OCI-LY3 (cell line): ENCODE measurements around the gene FLOT2.

Experiments used
- H2AFZ ChIP-seq: fragments of 200-600, 300-600 bp; shearing (Covaris generic); 2 replicates; pipeline ENCODE4 v1.6.0; 2014; ENCODE audit warnings: antibody characterized with exemption, low read depth, low read length
- H3K27ac ChIP-seq: fragments of 200-600, 300-600 bp; sonication (generic); 2 replicates; pipeline ENCODE4 v1.5.1; 2014; ENCODE audit warnings: mild to moderate bottlenecking, low read length, moderate library complexity, mixed read lengths
- H3K27me3 ChIP-seq: fragments of 200-600, 300-600 bp; sonication (generic); 2 replicates; pipeline ENCODE4 v1.6.1; 2014; ENCODE audit warnings: low read depth, low read length, mixed read lengths
- H3K36me3 ChIP-seq: fragments of 200-600, 300-600 bp; sonication (generic); replicated peaks from 2 replicates; pipeline ENCODE3; 2014; ENCODE audit warnings: low read depth, low read length, mixed read lengths
- H3K4me1 ChIP-seq: fragments of 300-600, 200-600 bp; sonication (generic); 2 replicates; pipeline ENCODE4 v1.6.1; 2014; ENCODE audit warnings: low read length, mixed read lengths
- H3K4me2 ChIP-seq: fragments of 200-600, 300-600 bp; sonication (generic); 2 replicates; pipeline ENCODE4 v1.6.1; 2014; ENCODE audit warnings: low read length, mixed read lengths
- H3K4me3 ChIP-seq: fragments of 300-600, 200-600 bp; sonication (generic); 2 replicates; pipeline ENCODE4 v1.5.1; 2014; ENCODE audit warnings: antibody characterized with exemption, mild to moderate bottlenecking, low read length, moderate library complexity
- H3K79me2 ChIP-seq: fragments of 300-600, 200-600 bp; shearing (Covaris generic); 2 replicates; pipeline ENCODE4 v1.6.1; 2014; ENCODE audit warnings: mild to moderate bottlenecking, low read length, mixed read lengths
- H3K9ac ChIP-seq: fragments of 300-600, 200-600 bp; shearing (Covaris generic); 2 replicates; pipeline ENCODE4 v1.6.0; 2014; ENCODE audit warnings: mild to moderate bottlenecking, low read length, moderate library complexity
- H3K9me3 ChIP-seq: fragments of 200-600, 300-600 bp; shearing (Covaris generic); 2 replicates; pipeline ENCODE4 v1.6.1; 2014; ENCODE audit warnings: low read length, mixed read lengths; ENCODE audit not compliant: insufficient read depth
- H4K20me1 ChIP-seq: fragments of 200-600, 300-600 bp; sonication (generic); 2 replicates; pipeline ENCODE4 v1.6.1; 2016; ENCODE audit warnings: low read length, mixed read lengths; ENCODE audit not compliant: insufficient read depth
- EZH2phosphoT487 ChIP-seq: fragments of 200-600 bp; shearing (Covaris generic); IDR thresholded peaks from 2 replicates; pipeline ENCODE4 v1.6.1; 2018; ENCODE audit warnings: antibody characterized with exemption, mixed run types, low read depth
- TF ChIP-seq, protein P1 (sequence below): fragments of 200-600, 300-600 bp; sonication (generic); IDR thresholded peaks from 2 replicates; pipeline ENCODE4 v1.5.1; 2014; ENCODE audit warnings: antibody characterized with exemption, low read length, low read depth

FLOT2 gene

DNA sequence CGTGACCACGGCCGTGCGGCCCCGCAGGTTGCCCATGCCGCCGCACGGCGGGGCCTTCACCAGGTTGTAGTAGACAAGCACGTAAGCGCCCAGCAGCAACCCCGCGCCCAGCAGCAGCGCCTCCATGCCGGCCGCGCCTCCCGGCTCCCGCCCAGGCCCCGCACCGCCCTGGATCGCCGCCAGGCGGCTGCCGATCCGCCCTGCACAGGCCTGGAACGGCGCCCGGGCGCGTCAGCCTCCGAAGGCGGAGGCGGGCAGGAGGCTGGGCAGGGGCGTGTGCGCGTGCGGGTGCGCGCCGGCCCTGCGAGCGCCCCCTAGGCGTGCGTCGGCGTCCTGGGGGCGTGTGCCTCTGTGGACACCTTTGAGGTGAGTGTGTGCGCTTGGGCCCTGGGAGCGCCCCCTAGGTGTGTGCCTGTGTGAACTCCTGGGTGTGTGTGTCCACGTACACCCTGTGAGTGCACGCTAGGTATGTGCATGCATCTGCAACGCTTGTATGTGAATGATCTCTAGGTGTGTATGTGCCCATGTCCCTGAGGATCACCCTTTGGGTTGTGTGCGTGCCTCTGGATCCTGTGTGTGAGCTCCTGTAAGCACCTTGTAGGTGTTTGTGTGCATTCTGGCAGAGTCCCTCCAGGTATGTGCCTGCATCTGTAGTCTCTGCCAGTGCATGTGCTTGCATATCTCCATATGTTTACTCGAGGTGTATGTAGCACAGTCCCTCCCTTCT lies 5.4 kb upstream of the FLOT2 start, which contains the start of gene DHRS13:
Gene DHRS13, minus strand, starts transcription at position 261 of the 727 bp plus-strand sequence. Its CDS starts 135 bp downstream, at position 126.
- no peaks in the 10 kb centered on the region for H3K9me3 ChIP-seq
- H3K9ac ChIP-seq: peak within 1 kb of the TSS; percentile 91
- peaks cover 43% of the 10 kb centered on the region for H3K79me2 ChIP-seq
- H2AFZ ChIP-seq: no peak within 1 kb of the TSS; the same call in 1 of the 2 replicates
- peak within 1 kb of the TSS; percentile 97 for H3K4me2 ChIP-seq
- no peaks in the 10 kb centered on the region for H4K20me1 ChIP-seq
- no peak for TF ChIP-seq EZH2phosphoT487
- TF ChIP-seq, protein P1, sequence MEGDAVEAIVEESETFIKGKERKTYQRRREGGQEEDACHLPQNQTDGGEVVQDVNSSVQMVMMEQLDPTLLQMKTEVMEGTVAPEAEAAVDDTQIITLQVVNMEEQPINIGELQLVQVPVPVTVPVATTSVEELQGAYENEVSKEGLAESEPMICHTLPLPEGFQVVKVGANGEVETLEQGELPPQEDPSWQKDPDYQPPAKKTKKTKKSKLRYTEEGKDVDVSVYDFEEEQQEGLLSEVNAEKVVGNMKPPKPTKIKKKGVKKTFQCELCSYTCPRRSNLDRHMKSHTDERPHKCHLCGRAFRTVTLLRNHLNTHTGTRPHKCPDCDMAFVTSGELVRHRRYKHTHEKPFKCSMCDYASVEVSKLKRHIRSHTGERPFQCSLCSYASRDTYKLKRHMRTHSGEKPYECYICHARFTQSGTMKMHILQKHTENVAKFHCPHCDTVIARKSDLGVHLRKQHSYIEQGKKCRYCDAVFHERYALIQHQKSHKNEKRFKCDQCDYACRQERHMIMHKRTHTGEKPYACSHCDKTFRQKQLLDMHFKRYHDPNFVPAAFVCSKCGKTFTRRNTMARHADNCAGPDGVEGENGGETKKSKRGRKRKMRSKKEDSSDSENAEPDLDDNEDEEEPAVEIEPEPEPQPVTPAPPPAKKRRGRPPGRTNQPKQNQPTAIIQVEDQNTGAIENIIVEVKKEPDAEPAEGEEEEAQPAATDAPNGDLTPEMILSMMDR: peak; percentile 98
- peak within 1 kb of the TSS; percentile 82 for H3K27ac ChIP-seq
- H3K27me3 ChIP-seq: no peaks in the 10 kb centered on the region
- peaks cover 32% of the 10 kb centered on the region for H3K4me1 ChIP-seq
- H3K4me3 ChIP-seq: peak within 1 kb of the TSS; percentile 84
- H3K36me3 ChIP-seq: peaks cover 50% of the 10 kb centered on the region

DNA sequence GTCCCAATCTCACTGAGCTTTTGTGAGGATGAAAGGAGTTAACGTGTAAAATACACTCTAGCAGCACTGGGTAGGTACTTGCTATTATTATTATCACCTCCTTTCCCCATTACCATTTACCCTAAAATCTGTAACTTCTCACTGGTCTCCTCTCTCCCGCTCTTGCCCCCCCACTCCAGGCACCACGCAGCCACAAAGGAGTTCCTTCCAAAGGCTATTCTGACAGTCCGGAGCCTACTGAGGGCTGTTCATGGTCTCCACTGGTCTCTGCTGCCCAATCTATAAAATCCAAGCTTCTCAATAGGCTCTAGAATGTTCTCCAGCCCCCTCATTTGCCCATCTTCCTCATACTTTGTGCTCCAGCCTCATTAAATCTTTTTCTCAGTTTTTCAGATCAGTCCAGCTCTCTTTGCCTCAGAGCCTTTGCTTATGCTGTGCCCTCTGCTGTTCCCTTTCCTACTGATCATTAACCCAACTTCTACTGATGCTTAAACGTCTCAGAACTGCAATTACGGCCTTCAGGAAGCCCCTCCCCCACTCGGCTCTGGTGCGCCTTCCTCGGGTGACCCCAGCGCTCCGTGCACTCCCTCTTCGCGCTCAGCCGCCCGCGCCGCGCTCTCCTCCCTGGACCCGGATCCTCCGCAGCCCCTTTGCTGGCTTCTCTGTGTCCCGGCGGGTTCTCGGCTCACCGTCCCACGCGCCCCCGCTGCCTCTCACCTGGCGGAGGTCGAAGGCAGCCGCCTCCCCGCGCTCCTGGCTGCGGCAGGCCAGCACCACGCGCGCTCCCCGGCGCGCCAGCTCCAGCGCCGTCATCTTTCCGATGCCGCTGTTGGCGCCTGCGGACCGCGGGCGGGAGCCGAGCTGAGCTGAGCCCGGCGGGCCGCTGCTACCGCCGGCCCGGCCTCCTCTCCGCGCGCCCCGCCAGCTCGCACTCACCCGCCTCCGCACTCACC lies 4.6 kb upstream of the FLOT2 start:
- Histone ChIP-seq H3K36me3 (peaks cover 42% of the 10 kb centered on the region), H3K27ac (peak overlapping the region; percentile 82), H3K4me1 (peaks cover 36% of the 10 kb centered on the region), H3K79me2 (peaks cover 46% of the 10 kb centered on the region), H4K20me1 (no peaks in the 10 kb centered on the region), H3K9me3 (no peaks in the 10 kb centered on the region), H3K4me3 (peak overlapping the region; percentile 84), H3K4me2 (peak overlapping the region; percentile 97), H2AFZ (no peak overlapping the region; the same call in 1 of the 2 replicates), H3K27me3 (no peaks in the 10 kb centered on the region), H3K9ac (peak overlapping the region; percentile 91)
- TF ChIP-seq, protein P1: no peak
- no peak for TF ChIP-seq EZH2phosphoT487

GRCh38 chr17:28900986-28901726 lies 3.6 kb upstream of the FLOT2 start:
- H3K27ac ChIP-seq: peak overlapping the region; percentile 82
- no peaks in the 10 kb centered on the region for H3K9me3 ChIP-seq
- H3K27me3 ChIP-seq: no peaks in the 10 kb centered on the region
- H3K4me1 ChIP-seq: peaks cover 40% of the 10 kb centered on the region
- H3K4me3 ChIP-seq: peak overlapping the region; percentile 84
- H2AFZ ChIP-seq: no peak overlapping the region
- no peaks in the 10 kb centered on the region for H4K20me1 ChIP-seq
- peak overlapping the region; percentile 97 for H3K4me2 ChIP-seq
- peak overlapping the region; percentile 91 for H3K9ac ChIP-seq
- H3K79me2 ChIP-seq: peaks cover 55% of the 10 kb centered on the region
- H3K36me3 ChIP-seq: peaks cover 33% of the 10 kb centered on the region
- no peak for TF ChIP-seq EZH2phosphoT487
- TF ChIP-seq, protein P1: no peak
